T-cell (primary cell): ENCODE measurements around the gene PAX3. TPM values are rescaled to one million over a fixed set of nuclear protein-coding genes. Genes with fewer than 3 reads are reported as not detected.

Source experiments
- ATAC-seq, 4 experiments: fragments of 200-7000 bp in 3 of 4; fragments of 150-1000 bp in 1 of 4; cut with Tn5 transposase; replicated peaks in 1 of 4; 1 replicate in 3 of 4; 2 replicates in 1 of 4; pipeline ENCODE4 v1.10.0; 2021; ENCODE audit warnings: moderate library complexity in 3 of 4, mild to moderate bottlenecking in 2 of 4, moderate number of reproducible peaks in 1 of 4
- CTCF ChIA-PET, 2 donors: fragments of 300-600 bp; sonication (Branson Sonifier 250); formaldehyde crosslinking; loops; one replicate each; lab custom pipeline; 2022; ENCODE audit warnings: antibody characterized with exemption in 2 of 2; lab: Charles Lee
- POLR2A ChIA-PET, 2 donors: fragments of 300-600 bp; sonication (Branson Sonifier 250); formaldehyde crosslinking; loops; one replicate each; lab custom pipeline; 2022; ENCODE audit warnings: antibody characterized with exemption in 2 of 2; lab: Charles Lee
- DNase-seq, 35 experiments: peaks; one replicate each; pipeline versions ENCODE4 v3.0.0 to v3.0.0-alpha.2; 2013 to 2023
- H3K27ac ChIP-seq: one replicate; pipeline ENCODE4 v1.5.1; 2013; ENCODE audit warnings: low read length
- H3K27me3 ChIP-seq, 2 experiments: replicated peaks in 1 of 2; 1 replicate in 1 of 2; 2 replicates in 1 of 2; pipeline versions ENCODE4 v1.6.1 to v1.7.0; 2013; ENCODE audit warnings: low read length in 1 of 2, mixed read lengths in 1 of 2; ENCODE audit not compliant: control insufficient read depth in 2 of 2, insufficient read depth in 2 of 2; ENCODE audit errors: extremely low read depth in 1 of 2
- H3K36me3 ChIP-seq, 2 donors: 1 replicate in 1 of 2; 2 replicates in 1 of 2; pipeline versions ENCODE4 v1.6.1 to v1.7.0; 2013; ENCODE audit warnings: low read length in 1 of 2; ENCODE audit not compliant: control insufficient read depth in 2 of 2, insufficient read depth in 1 of 2; ENCODE audit errors: extremely low read depth in 1 of 2
- H3K4me1 ChIP-seq, 2 experiments: 1 replicate in 1 of 2; 2 replicates in 1 of 2; pipeline versions ENCODE4 v1.6.1 to v1.7.0; 2013; ENCODE audit warnings: low read length in 2 of 2, mixed read lengths in 1 of 2; ENCODE audit not compliant: insufficient read depth in 2 of 2, control insufficient read depth in 1 of 2; ENCODE audit errors: extremely low read depth in 1 of 2
- H3K4me3 ChIP-seq, 2 donors: 1 replicate in 1 of 2; 2 replicates in 1 of 2; pipeline versions ENCODE4 v1.5.1 to v1.7.0; 2013; ENCODE audit warnings: mild to moderate bottlenecking in 2 of 2, low read length in 1 of 2, moderate library complexity in 1 of 2; ENCODE audit not compliant: control insufficient read depth in 1 of 2; ENCODE audit errors: extremely low read depth in 1 of 2
- H3K9me3 ChIP-seq: 2 replicates; pipeline ENCODE4 v1.7.0; 2013
- H3K27ac Mint-ChIP-seq, 2 donors: one replicate each; pipeline ENCODE4 v1.8.0; 2020 to 2021; ENCODE audit warnings: mild to moderate bottlenecking in 2 of 2, mixed read lengths in 2 of 2
- H3K27me3 Mint-ChIP-seq, 2 donors: one replicate each; pipeline ENCODE4 v1.8.0; 2021 to 2022; ENCODE audit warnings: mixed read lengths in 2 of 2
- H3K36me3 Mint-ChIP-seq: one replicate; pipeline ENCODE4 v1.8.0; 2021; ENCODE audit warnings: mixed read lengths
- H3K4me1 Mint-ChIP-seq, 3 donors: one replicate each; pipeline ENCODE4 v1.8.0; 2020 to 2022; ENCODE audit warnings: mixed read lengths in 3 of 3, mild to moderate bottlenecking in 1 of 3
- H3K4me3 Mint-ChIP-seq, 3 donors: one replicate each; pipeline ENCODE4 v1.8.0; 2020 to 2022; ENCODE audit warnings: mild to moderate bottlenecking in 3 of 3, mixed read lengths in 3 of 3, moderate library complexity in 3 of 3
- H3K9me3 Mint-ChIP-seq, 3 donors: one replicate each; pipeline ENCODE4 v1.8.0; 2020 to 2022; ENCODE audit warnings: mixed read lengths in 3 of 3
- whole genome bisulfite sequencing: methylation state at CpG from one replicate; pipeline ENCODE4 v1.1.5; 2013; ENCODE audit warnings: missing lambda C conversion rate; ENCODE audit not compliant: insufficient coverage; 5-methylcytosine and 5-hydroxymethylcytosine counted together
- total RNA-seq, 35 experiments: library from RNA in 6 of 35; stranded (reverse) in 6 of 35; fragments of 120-200 nt in 1 of 35; gene quantifications; one replicate each; pipeline versions ENCODE4 v1.2.1 to v1.2.4 and lab custom pipeline; 2013 to 2026

PAX3 gene
- total RNA-seq, 5 donors from 2014 or later (not counting 1 experiment from before 2014, with no cell fraction given), result not detected

DNA sequence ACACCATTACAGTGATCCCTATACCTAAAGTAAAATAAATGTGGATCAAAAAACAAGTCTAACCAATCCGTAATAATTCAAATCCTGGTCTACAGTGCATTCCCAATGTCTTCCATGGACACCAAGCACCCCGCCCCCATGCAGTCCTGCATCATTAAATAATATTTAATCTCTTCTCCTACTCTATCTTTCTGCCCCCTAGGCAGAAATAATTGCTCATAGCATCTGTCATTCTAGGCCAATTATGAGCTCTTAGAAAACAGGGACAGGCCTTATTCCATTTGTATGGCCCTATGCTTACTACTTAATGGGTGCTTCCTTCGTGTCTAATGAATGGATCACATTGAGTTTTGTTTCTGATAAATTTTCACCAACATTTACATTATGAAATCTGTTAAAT lies 66.4 kb downstream of the PAX3 start:
- H3K4me3 Mint-ChIP-seq, result no peak overlapping the region
- no peaks in the 10 kb centered on the region for H3K4me1 Mint-ChIP-seq

DNA sequence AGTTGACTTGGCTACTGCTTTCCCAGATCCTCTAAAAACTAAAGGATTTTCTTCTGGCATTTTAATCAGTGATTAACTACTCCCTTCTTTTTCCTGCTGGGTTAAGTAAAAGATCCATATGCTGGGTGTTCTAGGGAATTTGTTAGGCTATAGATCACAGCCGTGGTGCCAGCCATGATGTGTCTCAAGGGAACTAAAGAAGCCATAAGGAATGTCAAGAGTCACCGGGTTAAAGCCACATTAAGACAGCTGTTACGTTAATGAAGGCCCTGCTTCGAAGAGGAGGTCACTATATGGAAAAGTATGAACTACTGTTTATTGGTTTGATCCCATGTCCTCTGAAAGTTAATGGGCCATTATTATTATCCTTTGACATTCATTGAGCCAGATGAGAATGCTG lies 70.7 kb downstream of the PAX3 start:
- H3K27me3 ChIP-seq, result peaks cover 0 to 2% of the 10 kb centered on the region in 2 experiments
- 43% methylated on average over 1 of the region's 4 CpGs for WGBS
- no peak overlapping the region for H3K4me3 ChIP-seq
- Mint-ChIP-seq H3K4me3 (no peak overlapping the region), H3K36me3 (no peaks in the 10 kb centered on the region), H3K9me3 (no peaks in the 10 kb centered on the region), H3K27ac (no peak overlapping the region), H3K4me1 (no peaks in the 10 kb centered on the region), H3K27me3 (peaks cover 5 to 6% of the 10 kb centered on the region in 2 donors)
- no peak overlapping the region for H3K27ac ChIP-seq
- H3K36me3 ChIP-seq, result no peaks in the 10 kb centered on the region
- H3K9me3 ChIP-seq, result no peaks in the 10 kb centered on the region
- ATAC-seq (no peak), DNase-seq (no peak)
- POLR2A ChIA-PET, result no interaction called here
- CTCF ChIA-PET, result no interaction called here
- no peaks in the 10 kb centered on the region for H3K4me1 ChIP-seq

More for the DNA sequence above, 66.4 kb downstream of the PAX3 start:
- 33% methylated on average over 1 of the region's 3 CpGs for WGBS
- Mint-ChIP-seq H3K27ac (no peak overlapping the region), H3K9me3 (no peaks in the 10 kb centered on the region), H3K36me3 (no peaks in the 10 kb centered on the region), H3K27me3 (peaks cover 7 to 12% of the 10 kb centered on the region in 2 donors)
- ChIA-PET POLR2A (no interaction called here), CTCF (interaction anchor here in 1 of 2 donors (1.1 kb wide), 1 partner anchor 36 kb away, joined by 9 read pairs; no protein-coding TSS in a partner anchor)
- Histone ChIP-seq H3K9me3 (no peaks in the 10 kb centered on the region), H3K27ac (no peak overlapping the region), H3K4me1 (no peaks in the 10 kb centered on the region), H3K4me3 (no peak overlapping the region), H3K27me3 (peaks cover 0 to 6% of the 10 kb centered on the region in 2 experiments), H3K36me3 (no peaks in the 10 kb centered on the region)
- DNase-seq (no peak), ATAC-seq (no peak)

DNA sequence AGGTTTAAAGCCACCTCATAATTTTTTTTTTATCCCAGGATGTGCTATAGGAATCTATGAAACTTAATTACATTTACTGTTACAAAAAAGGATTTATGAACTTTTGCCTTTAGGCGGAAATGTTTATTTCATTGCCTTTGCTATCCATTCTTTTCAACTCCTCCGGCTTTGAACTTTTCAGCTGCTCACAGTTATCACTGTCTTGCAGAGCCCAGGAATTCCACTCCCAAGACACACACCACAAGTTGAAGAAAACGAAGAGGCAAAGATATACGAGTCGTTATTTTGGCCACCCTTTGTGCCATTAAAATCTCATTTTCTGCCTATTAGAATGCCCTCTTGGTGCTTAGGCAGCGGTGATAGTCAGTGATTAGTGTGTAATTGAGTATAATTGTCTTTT lies 80.0 kb downstream of the PAX3 start:
- H3K27ac ChIP-seq, result no peak overlapping the region
- Mint-ChIP-seq H3K4me1 (no peaks in the 10 kb centered on the region), H3K36me3 (no peaks in the 10 kb centered on the region), H3K27me3 (no peaks in the 10 kb centered on the region), H3K9me3 (peaks cover 0 to 4% (median 0%) of the 10 kb centered on the region in 3 donors), H3K27ac (no peak overlapping the region), H3K4me3 (no peak overlapping the region)
- ChIA-PET POLR2A (no interaction called here), CTCF (no interaction called here)
- DNase-seq, result no peak
- H3K9me3 ChIP-seq, result no peaks in the 10 kb centered on the region
- H3K4me3 ChIP-seq, result no peak overlapping the region
- WGBS, result no CpG with 5 or more reads among the region's 6 CpGs
- peaks cover 0 to 3% of the 10 kb centered on the region in 2 experiments for H3K27me3 ChIP-seq
- no peak for ATAC-seq
- H3K4me1 ChIP-seq, result no peaks in the 10 kb centered on the region
- H3K36me3 ChIP-seq, result no peaks in the 10 kb centered on the region

DNA sequence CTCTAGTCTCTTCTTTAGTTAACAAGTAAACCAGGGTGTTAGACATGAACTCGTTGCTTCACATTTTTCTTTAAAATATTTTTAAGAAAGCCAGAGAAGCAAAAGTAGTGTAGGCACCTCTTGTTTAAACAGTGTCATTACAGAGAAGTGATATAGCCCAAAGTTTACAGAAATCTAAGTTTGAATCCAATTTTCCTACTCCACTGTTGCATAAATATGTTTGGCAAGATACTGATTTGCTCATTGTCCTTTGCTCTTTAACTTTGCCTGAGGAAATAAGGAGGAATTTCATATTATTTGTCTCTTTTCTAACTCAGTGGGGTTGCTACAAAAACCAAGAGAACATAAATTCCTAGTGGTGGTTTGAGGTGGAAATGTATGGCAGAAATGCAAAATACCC lies 81.1 kb downstream of the PAX3 start:
- Mint-ChIP-seq H3K27me3 (no peaks in the 10 kb centered on the region), H3K36me3 (no peaks in the 10 kb centered on the region), H3K27ac (no peak overlapping the region), H3K9me3 (peaks cover 0 to 3% (median 0%) of the 10 kb centered on the region in 3 donors), H3K4me1 (no peaks in the 10 kb centered on the region), H3K4me3 (no peak overlapping the region)
- no peaks in the 10 kb centered on the region for H3K36me3 ChIP-seq
- no peak for ATAC-seq
- peaks cover 0 to 3% of the 10 kb centered on the region in 2 experiments for H3K27me3 ChIP-seq
- POLR2A ChIA-PET, result no interaction called here
- no peaks in the 10 kb centered on the region for H3K4me1 ChIP-seq
- no peak overlapping the region for H3K4me3 ChIP-seq
- no peaks in the 10 kb centered on the region for H3K9me3 ChIP-seq
- no CpG with 5 or more reads among the region's 1 CpG for WGBS
- no peak overlapping the region for H3K27ac ChIP-seq
- CTCF ChIA-PET, result no interaction called here
- no peak for DNase-seq

DNA sequence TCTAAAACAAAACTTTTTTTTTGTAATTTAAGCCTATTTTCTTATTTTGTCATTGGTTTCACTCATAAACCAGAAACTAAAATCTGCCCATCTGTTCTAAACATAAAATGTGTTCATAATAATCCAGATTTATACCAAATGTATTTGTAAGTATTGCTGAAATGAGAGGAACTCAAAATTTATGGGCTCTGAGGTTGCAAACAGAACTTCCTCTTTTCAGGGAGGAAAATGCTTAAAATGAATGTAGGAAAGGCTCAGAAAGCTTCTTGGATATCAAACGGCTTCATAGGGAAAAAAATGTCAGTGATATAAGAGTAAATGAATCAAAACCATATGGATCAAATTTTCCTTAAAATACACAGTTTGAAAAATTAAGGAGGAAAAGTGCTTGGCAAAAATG lies 83.9 kb downstream of the PAX3 start:
- WGBS, result no CpG with 5 or more reads among the region's 1 CpG
- no peak overlapping the region for H3K27ac Mint-ChIP-seq
- POLR2A ChIA-PET, result no interaction called here
- Histone ChIP-seq H3K9me3 (no peaks in the 10 kb centered on the region), H3K27ac (no peak overlapping the region), H3K4me3 (no peak overlapping the region), H3K4me1 (no peaks in the 10 kb centered on the region), H3K36me3 (no peaks in the 10 kb centered on the region), H3K27me3 (peaks cover 0 to under 1% of the 10 kb centered on the region in 2 experiments)
- H3K27me3 Mint-ChIP-seq, result no peaks in the 10 kb centered on the region
- CTCF ChIA-PET, result no interaction called here
- no peak overlapping the region for H3K4me3 Mint-ChIP-seq
- DNase-seq, result no peak
- no peak for ATAC-seq
- H3K9me3 Mint-ChIP-seq, result no peaks in the 10 kb centered on the region
- no peaks in the 10 kb centered on the region for H3K36me3 Mint-ChIP-seq
- H3K4me1 Mint-ChIP-seq, result no peaks in the 10 kb centered on the region

DNA sequence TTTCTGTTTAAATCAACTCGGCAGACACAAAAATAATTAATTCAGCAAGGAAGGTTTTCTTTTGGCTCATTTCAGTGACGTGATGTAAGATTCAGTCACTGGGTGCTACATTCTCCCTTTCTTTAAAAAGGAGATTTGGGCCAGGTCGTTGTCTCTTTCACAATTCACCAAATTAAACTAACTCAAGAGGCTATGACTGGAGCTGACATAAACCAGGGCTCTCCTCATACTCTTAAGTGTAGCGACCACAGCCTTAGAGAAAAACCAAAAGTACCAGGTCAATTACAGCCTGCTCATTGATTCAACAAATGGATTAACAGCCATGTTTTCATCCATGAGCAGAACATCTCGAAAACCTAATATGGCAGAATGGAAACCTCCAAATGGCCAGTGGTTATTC lies 85.7 kb downstream of the PAX3 start:
- no peak for ATAC-seq
- CTCF ChIA-PET, result no interaction called here
- Mint-ChIP-seq H3K36me3 (no peaks in the 10 kb centered on the region), H3K4me3 (no peak overlapping the region), H3K9me3 (peaks cover 0 to 3% (median 0%) of the 10 kb centered on the region in 3 donors), H3K4me1 (no peaks in the 10 kb centered on the region), H3K27me3 (no peaks in the 10 kb centered on the region), H3K27ac (no peak overlapping the region)
- POLR2A ChIA-PET, result interaction anchor here in 1 of 2 donors (0.6 kb wide), 1 partner anchor 254 kb away, joined by 3 read pairs; no protein-coding TSS in a partner anchor
- H3K4me1 ChIP-seq, result no peaks in the 10 kb centered on the region
- 83% methylated on average over 4 of the region's 5 CpGs for WGBS
- DNase-seq, result no peak
- H3K9me3 ChIP-seq, result no peaks in the 10 kb centered on the region
- H3K36me3 ChIP-seq, result no peaks in the 10 kb centered on the region
- no peaks in the 10 kb centered on the region for H3K27me3 ChIP-seq
- H3K27ac ChIP-seq, result no peak overlapping the region
- H3K4me3 ChIP-seq, result no peak overlapping the region

DNA sequence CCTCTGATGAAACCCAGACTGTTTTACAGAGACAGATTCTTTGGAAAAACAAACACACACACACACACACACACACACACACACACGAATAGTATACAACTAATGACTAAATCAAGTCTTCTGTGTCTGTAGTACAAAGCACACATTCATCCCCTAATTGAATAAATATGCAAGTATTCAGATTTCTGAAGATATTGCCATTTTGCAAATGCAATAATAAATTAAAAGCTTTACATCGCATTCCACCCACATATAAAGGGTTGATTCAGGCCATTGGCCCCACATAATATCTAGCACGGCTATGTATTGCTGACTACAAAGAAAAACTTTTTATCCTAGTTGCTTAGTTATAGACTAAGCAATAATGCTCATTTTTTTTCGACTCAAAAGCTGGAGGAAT lies 86.2 kb downstream of the PAX3 start:
- CTCF ChIA-PET, result no interaction called here
- H3K4me3 Mint-ChIP-seq, result no peak overlapping the region

More for the DNA sequence above, 86.2 kb downstream of the PAX3 start:
- no peak overlapping the region for H3K4me3 ChIP-seq
- H3K27me3 ChIP-seq, result no peaks in the 10 kb centered on the region
- POLR2A ChIA-PET, result interaction anchor here in 1 of 2 donors (0.6 kb wide), 1 partner anchor 255 kb away, joined by 3 read pairs; no protein-coding TSS in a partner anchor
- DNase-seq, result no peak
- H3K9me3 ChIP-seq, result no peaks in the 10 kb centered on the region
- Mint-ChIP-seq H3K9me3 (peaks cover 0 to 3% (median 0%) of the 10 kb centered on the region in 3 donors), H3K27ac (no peak overlapping the region), H3K27me3 (no peaks in the 10 kb centered on the region), H3K4me1 (no peaks in the 10 kb centered on the region), H3K36me3 (no peaks in the 10 kb centered on the region)
- no peaks in the 10 kb centered on the region for H3K36me3 ChIP-seq
- WGBS, result no CpG with 5 or more reads among the region's 4 CpGs
- no peak for ATAC-seq
- H3K27ac ChIP-seq, result no peak overlapping the region
- no peaks in the 10 kb centered on the region for H3K4me1 ChIP-seq
